Fibroblast of the aortic adventitia (primary cell): Measurements from ENCODE around the gene PYDC1. TPM values are rescaled to one million over a fixed set of nuclear protein-coding genes. Genes with fewer than 3 reads are reported as not detected.

ENCODE experiments used
- DNase-seq: peaks from one replicate; pipeline ENCODE4 v3.0.0-alpha.2; 2010; ENCODE audit warnings: low read depth
- H3K4me3 ChIP-seq: 2 replicates; pipeline ENCODE4 v1.5.1; 2011; ENCODE audit warnings: low read depth, mild to moderate bottlenecking, control low read depth, low read length, moderate library complexity
- CTCF ChIP-seq: IDR thresholded peaks from 2 replicates; pipeline ENCODE4 v1.5.1; 2011; ENCODE audit warnings: mild to moderate bottlenecking, low read length, control low read depth, inconsistent platforms; ENCODE audit not compliant: insufficient read depth
- total RNA-seq: library from RNA; depleted of rRNA; stranded (reverse); fragments of >200 nt; gene quantifications from 2 replicates; pipeline ENCODE4 v1.2.3, GENCODE V29; 2012; ENCODE audit warnings: low replicate concordance

Gene PYDC1
- total RNA-seq, 1 donor, result not detected

GRCh38 chr16:31221357-31222160 is 4.6 kb upstream of the PYDC1 start:
- TF ChIP-seq CTCF, result no peak
- no peak for DNase-seq
- no peak overlapping the region for H3K4me3 ChIP-seq

DNA sequence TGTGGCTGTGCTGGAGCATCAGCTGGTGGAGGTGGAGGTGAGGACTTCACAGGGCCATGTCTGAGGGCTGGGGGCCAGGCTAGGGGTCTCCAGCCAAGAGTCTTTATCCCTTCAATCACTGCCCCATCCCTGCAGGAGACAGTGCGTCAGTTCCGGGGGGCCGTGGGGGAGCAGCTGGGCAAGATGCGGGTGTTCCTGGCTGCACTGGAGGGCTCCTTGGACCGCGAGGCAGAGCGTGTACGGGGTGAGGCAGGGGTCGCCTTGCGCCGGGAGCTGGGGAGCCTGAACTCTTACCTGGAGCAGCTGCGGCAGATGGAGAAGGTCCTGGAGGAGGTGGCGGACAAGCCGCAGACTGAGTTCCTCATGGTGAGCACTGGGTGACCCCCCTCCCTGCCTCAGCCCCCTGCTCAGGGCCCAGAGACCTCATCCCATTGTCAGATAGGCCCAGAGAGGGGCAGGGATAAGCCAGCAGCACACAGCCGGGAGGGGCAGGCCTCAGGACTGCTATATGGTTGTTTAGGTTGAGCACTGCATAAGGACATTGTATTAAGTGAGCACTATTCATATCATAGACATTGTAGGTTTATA is 2.3 kb upstream of the PYDC1 start:
- H3K4me3 ChIP-seq, result no peak overlapping the region
- no peak for DNase-seq
- no peak for TF ChIP-seq CTCF

DNA sequence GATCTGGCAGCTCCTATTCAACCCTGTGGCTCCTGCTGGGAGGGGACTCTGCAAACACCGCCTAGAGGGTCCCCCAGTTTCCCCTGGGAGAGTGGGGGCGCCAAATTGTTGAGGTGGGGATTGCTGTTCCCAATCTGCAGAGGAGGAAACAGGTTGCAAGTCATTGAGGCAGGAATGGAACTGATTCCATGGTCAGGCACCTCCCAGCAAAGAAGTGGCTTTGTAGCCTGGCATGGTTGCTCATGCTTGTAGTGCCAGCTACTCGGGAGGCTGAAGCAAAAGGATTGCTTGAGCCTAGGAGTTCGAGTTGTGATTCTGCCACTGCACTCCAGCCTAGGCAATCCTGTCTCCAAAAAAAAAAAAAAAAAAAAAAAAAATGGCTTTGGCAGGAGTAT is 198 bp upstream of the PYDC1 start:
- H3K4me3 ChIP-seq, result no peak overlapping the region
- no peak for DNase-seq
- no peak for TF ChIP-seq CTCF

DNA sequence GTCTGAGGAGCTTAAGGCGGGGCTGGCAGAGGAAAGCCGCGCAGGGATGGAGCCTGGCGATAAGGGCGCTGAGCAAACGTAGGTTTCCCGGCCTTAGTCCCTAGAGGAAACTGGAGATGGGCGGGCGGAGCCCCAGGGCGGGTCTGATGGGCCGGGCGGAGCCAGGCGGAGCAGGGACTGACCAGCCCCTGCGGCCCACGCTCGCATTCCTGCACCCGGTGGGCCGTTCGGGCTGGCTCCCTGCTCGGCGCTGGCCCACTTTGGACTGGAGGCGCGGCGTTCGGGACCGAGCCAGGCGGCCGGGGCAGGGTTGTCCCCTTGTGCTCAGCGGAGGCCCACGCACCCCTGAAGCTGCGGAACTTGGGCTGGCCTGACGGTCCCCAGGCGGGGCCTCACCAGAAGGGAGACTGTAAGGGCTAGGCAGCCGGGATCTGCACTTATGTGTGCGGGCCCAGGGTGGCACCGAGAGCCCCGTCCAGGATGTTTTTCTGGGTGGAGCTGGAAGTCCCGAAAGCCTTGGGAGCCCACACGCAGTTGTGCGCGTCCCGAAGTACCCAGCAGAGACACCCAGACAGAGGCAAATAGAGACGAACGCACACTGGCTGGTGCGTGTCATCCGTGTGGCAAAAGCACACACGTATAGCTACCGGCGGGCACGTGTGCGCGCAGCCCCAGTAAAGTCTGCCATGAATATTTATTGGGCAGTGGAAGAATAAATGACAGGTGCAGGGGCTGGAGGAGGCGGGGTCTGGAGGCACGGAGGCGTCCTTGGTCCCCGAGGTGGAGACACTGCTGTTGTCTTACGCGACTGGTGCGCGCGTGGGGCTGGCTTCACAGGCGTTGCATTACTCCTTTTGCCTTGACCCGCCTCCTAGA is 1.4 kb downstream of the PYDC1 start:
- no peak for TF ChIP-seq CTCF
- H3K4me3 ChIP-seq, result peak overlapping the region; percentile 58
- peak; percentile 64 for DNase-seq

- no peak for DNase-seq
- peak overlapping the region; percentile 58 for H3K4me3 ChIP-seq
- no peak for TF ChIP-seq CTCF
Observed at GRCh38 chr16:31214708-31215286, 2.1 kb downstream of the PYDC1 start.

GRCh38 chr16:31213877-31214707 is 2.8 kb downstream of the PYDC1 start, which contains the start of gene TRIM72:
Gene TRIM72 (plus strand): TSS chr16:31214119. CDS start chr16:31214739, 620 bp downstream.
- TF ChIP-seq CTCF, result no peak
- peak within 1 kb of the TSS; percentile 58 for H3K4me3 ChIP-seq
- DNase-seq, result no peak
